Neuronal stem cell (in vitro differentiated cells): Measurements from ENCODE around the gene GATAD2B.

ENCODE experiments used
- DNase-seq: peaks from one replicate; pipeline ENCODE4 v3.0.0-alpha.2; 2013; ENCODE audit warnings: low spot score
- H2AFZ ChIP-seq: one replicate; pipeline ENCODE4 v1.6.1; 2013; ENCODE audit warnings: mild to moderate bottlenecking, low read length, inconsistent platforms
- H2AK5ac ChIP-seq: 2 replicates; pipeline ENCODE4 v1.6.1; 2013; ENCODE audit warnings: low read depth, mild to moderate bottlenecking, inconsistent platforms, low read length, moderate library complexity, mixed read lengths
- H2BK120ac ChIP-seq: 2 replicates; pipeline ENCODE4 v1.6.1; 2013; ENCODE audit warnings: low read depth, mild to moderate bottlenecking, inconsistent platforms, low read length, moderate library complexity, mixed read lengths
- H2BK12ac ChIP-seq: one replicate; pipeline ENCODE4 v1.6.1; 2013; ENCODE audit warnings: low read length, inconsistent platforms
- H2BK15ac ChIP-seq: 2 replicates; pipeline ENCODE4 v1.6.1; 2013; ENCODE audit warnings: mild to moderate bottlenecking, low read length, inconsistent platforms, mixed read lengths
- H2BK5ac ChIP-seq: one replicate; pipeline ENCODE4 v1.6.1; 2013; ENCODE audit warnings: inconsistent platforms, mild to moderate bottlenecking, low read length, moderate library complexity
- H3K14ac ChIP-seq: one replicate; pipeline ENCODE4 v1.6.1; 2013; ENCODE audit warnings: low read length, inconsistent platforms
- H3K18ac ChIP-seq: 2 replicates; pipeline ENCODE4 v1.6.1; 2013; ENCODE audit warnings: low read length, inconsistent platforms
- H3K23ac ChIP-seq: 2 replicates; pipeline ENCODE4 v1.6.1; 2013; ENCODE audit warnings: low read depth, mild to moderate bottlenecking, mixed read lengths, low read length, inconsistent platforms; ENCODE audit not compliant: poor library complexity
- H3K27ac ChIP-seq: replicated peaks from 3 replicates; pipeline ENCODE4 v1.5.1; 2013; ENCODE audit warnings: low read length, inconsistent platforms
- H3K27me3 ChIP-seq, 3 experiments: 2 replicates each; pipeline ENCODE4 v1.6.1; 2013; ENCODE audit warnings: low read length in 3 of 3, mild to moderate bottlenecking in 2 of 3, inconsistent platforms in 1 of 3, low read depth in 1 of 3, mixed read lengths in 1 of 3, moderate library complexity in 1 of 3; ENCODE audit not compliant: control insufficient read depth in 3 of 3, insufficient read depth in 3 of 3
- H3K36me3 ChIP-seq, 2 donors: replicated peaks in 1 of 2; 2 replicates each; pipeline ENCODE4 v1.6.1; 2013; ENCODE audit warnings: low read length in 2 of 2; ENCODE audit not compliant: control insufficient read depth in 2 of 2, insufficient read depth in 2 of 2
- H3K4ac ChIP-seq: 2 replicates; pipeline ENCODE4 v1.6.1; 2013; ENCODE audit warnings: inconsistent platforms, mild to moderate bottlenecking, low read length, moderate library complexity
- H3K4me1 ChIP-seq, 2 donors: 1 replicate in 1 of 2; 2 replicates in 1 of 2; pipeline ENCODE4 v1.6.1; 2013; ENCODE audit warnings: low read length in 2 of 2, low read depth in 1 of 2; ENCODE audit not compliant: control insufficient read depth in 2 of 2, insufficient read depth in 1 of 2
- H3K4me2 ChIP-seq: one replicate; pipeline ENCODE4 v1.6.1; 2013; ENCODE audit warnings: mild to moderate bottlenecking, low read length, inconsistent platforms; ENCODE audit not compliant: insufficient read depth, poor library complexity, severe bottlenecking
- H3K4me3 ChIP-seq, 2 donors: 2 replicates each; pipeline ENCODE4 v1.5.1; 2013; ENCODE audit warnings: low read length in 2 of 2, mild to moderate bottlenecking in 2 of 2, inconsistent platforms in 1 of 2, moderate library complexity in 1 of 2
- H3K79me1 ChIP-seq: one replicate; pipeline ENCODE4 v1.6.1; 2013; ENCODE audit warnings: low read depth, mild to moderate bottlenecking, inconsistent platforms, low read length, moderate library complexity
- H3K9ac ChIP-seq: one replicate; pipeline ENCODE4 v1.6.1; 2013; ENCODE audit warnings: mild to moderate bottlenecking, low read depth, low read length, inconsistent platforms; ENCODE audit not compliant: poor library complexity
- H3K9me3 ChIP-seq, 2 donors: replicated peaks in 1 of 2; 2 replicates each; pipeline versions ENCODE3 to v1.6.1; 2013; ENCODE audit warnings: low read length in 2 of 2, mild to moderate bottlenecking in 2 of 2, inconsistent platforms in 1 of 2, low read depth in 1 of 2, mixed read lengths in 1 of 2, moderate library complexity in 1 of 2; ENCODE audit not compliant: control insufficient read depth in 2 of 2, insufficient read depth in 1 of 2
- H4K8ac ChIP-seq: one replicate; pipeline ENCODE4 v1.6.1; 2013; ENCODE audit warnings: low read depth, mild to moderate bottlenecking, inconsistent platforms, low read length, moderate library complexity
- H4K91ac ChIP-seq: one replicate; pipeline ENCODE4 v1.6.1; 2013; ENCODE audit warnings: low read length, low read depth, mild to moderate bottlenecking, inconsistent platforms; ENCODE audit not compliant: poor library complexity
- WGBS, 2 donors: extraction: QIAGEN DNeasy Blood & Tissue Kit; methylation state at CpG; one replicate each; pipeline ENCODE4 v1.1.7; 2013; ENCODE audit warnings: missing lambda C conversion rate in 2 of 2, mixed read lengths in 1 of 2; ENCODE audit not compliant: insufficient read length in 2 of 2, insufficient replicate concordance in 1 of 2; ENCODE audit errors: extremely low coverage in 2 of 2; 5-methylcytosine and 5-hydroxymethylcytosine counted together

GATAD2B gene

DNA sequence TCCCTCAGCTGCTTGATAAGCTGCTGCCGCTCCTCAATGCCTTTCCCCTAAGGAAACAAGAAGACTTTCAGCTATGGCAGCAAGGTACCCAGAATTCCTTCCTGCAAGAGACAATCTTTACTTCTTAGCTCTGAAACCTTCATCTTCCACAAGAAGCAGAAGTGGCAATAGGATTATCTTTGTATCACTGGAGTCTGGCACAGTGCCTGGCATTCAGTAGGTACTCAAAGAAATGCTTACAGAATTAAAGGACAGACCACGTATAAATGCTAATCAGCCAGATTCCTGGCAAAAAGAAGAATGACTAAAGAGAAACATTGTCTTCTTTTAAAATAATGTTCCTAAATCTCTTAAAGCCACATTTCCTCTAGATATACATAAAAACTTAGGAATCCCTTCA, 103.9 kb downstream of the GATAD2B start:
- no peak overlapping the region for H2AFZ ChIP-seq
- H3K14ac ChIP-seq, result no peak overlapping the region
- H3K9me3 ChIP-seq, result no peaks in the 10 kb centered on the region
- H2BK12ac ChIP-seq, result no peak overlapping the region
- no peak overlapping the region for H2BK15ac ChIP-seq
- no peak overlapping the region for H3K27ac ChIP-seq
- no peaks in the 10 kb centered on the region for H3K4me1 ChIP-seq
- no CpG with 5 or more reads among the region's 2 CpGs for WGBS, 2 donors
- H2BK120ac ChIP-seq, result no peak overlapping the region
- no peak overlapping the region for H3K18ac ChIP-seq
- no peak overlapping the region for H3K9ac ChIP-seq
- H3K4ac ChIP-seq, result no peak overlapping the region
- no peak overlapping the region for H4K91ac ChIP-seq
- H3K79me1 ChIP-seq, result no peaks in the 10 kb centered on the region
- H2BK5ac ChIP-seq, result no peak overlapping the region
- DNase-seq, result no peak
- H3K27me3 ChIP-seq, result no peaks in the 10 kb centered on the region
- no peak overlapping the region for H2AK5ac ChIP-seq
- no peak overlapping the region for H3K4me2 ChIP-seq
- H3K23ac ChIP-seq, result no peak overlapping the region
- H3K4me3 ChIP-seq, result no peak overlapping the region
- H3K36me3 ChIP-seq, result peaks cover 25 to 71% of the 10 kb centered on the region in 2 donors
- no peak overlapping the region for H4K8ac ChIP-seq

GRCh38 chr1:153816283-153816889, 106.4 kb downstream of the GATAD2B start:
- no peak overlapping the region for H2AFZ ChIP-seq
- no peak overlapping the region for H3K23ac ChIP-seq
- no peak for DNase-seq
- no peak overlapping the region for H3K27ac ChIP-seq
- no peak overlapping the region for H3K9ac ChIP-seq
- H3K9me3 ChIP-seq, result no peaks in the 10 kb centered on the region
- H4K91ac ChIP-seq, result no peak overlapping the region
- H2AK5ac ChIP-seq, result no peak overlapping the region
- H3K4ac ChIP-seq, result no peak overlapping the region
- no peaks in the 10 kb centered on the region for H3K79me1 ChIP-seq
- no peaks in the 10 kb centered on the region for H3K4me1 ChIP-seq
- peaks cover 42 to 88% of the 10 kb centered on the region in 2 donors for H3K36me3 ChIP-seq
- no peak overlapping the region for H3K4me3 ChIP-seq
- no peaks in the 10 kb centered on the region for H3K27me3 ChIP-seq
- H2BK5ac ChIP-seq, result no peak overlapping the region
- no peak overlapping the region for H3K18ac ChIP-seq
- no peak overlapping the region for H2BK12ac ChIP-seq
- H2BK120ac ChIP-seq, result no peak overlapping the region
- H3K14ac ChIP-seq, result no peak overlapping the region
- WGBS, 2 donors, result no CpG with 5 or more reads among the region's 13 CpGs
- H2BK15ac ChIP-seq, result no peak overlapping the region
- no peak overlapping the region for H3K4me2 ChIP-seq
- H4K8ac ChIP-seq, result no peak overlapping the region

- WGBS, 2 donors, result no CpG with 5 or more reads among the region's 11 CpGs
- Histone ChIP-seq H4K8ac (no peak overlapping the region), H3K36me3 (peaks cover 26 to 73% of the 10 kb centered on the region in 2 donors), H2BK120ac (no peak overlapping the region), H2BK15ac (no peak overlapping the region), H3K79me1 (no peaks in the 10 kb centered on the region), H2BK5ac (no peak overlapping the region), H3K4me3 (no peak overlapping the region), H2AFZ (no peak overlapping the region), H3K23ac (no peak overlapping the region), H4K91ac (no peak overlapping the region), H3K18ac (no peak overlapping the region), H3K27ac (no peak overlapping the region), H3K4ac (no peak overlapping the region), H3K9ac (no peak overlapping the region), H3K4me1 (no peaks in the 10 kb centered on the region), H2BK12ac (no peak overlapping the region), H2AK5ac (no peak overlapping the region), H3K9me3 (no peaks in the 10 kb centered on the region), H3K14ac (no peak overlapping the region), H3K27me3 (no peaks in the 10 kb centered on the region), H3K4me2 (no peak overlapping the region)
- no peak for DNase-seq
Measured at GRCh38 chr1:153805886-153806719, 116.7 kb downstream of the GATAD2B start.

- Histone ChIP-seq H3K9me3 (no peaks in the 10 kb centered on the region), H4K91ac (no peak overlapping the region)
- no peak for DNase-seq
Measured at GRCh38 chr1:153805042-153805745, 117.6 kb downstream of the GATAD2B start.

More at GRCh38 chr1:153805042-153805745, 117.6 kb downstream of the GATAD2B start:
- Histone ChIP-seq H3K4ac (no peak overlapping the region), H3K4me2 (no peak overlapping the region), H2BK15ac (no peak overlapping the region), H4K8ac (no peak overlapping the region), H3K18ac (no peak overlapping the region), H3K36me3 (peaks cover 24 to 73% of the 10 kb centered on the region in 2 donors), H3K9ac (no peak overlapping the region), H3K14ac (no peak overlapping the region), H3K23ac (no peak overlapping the region), H2AK5ac (no peak overlapping the region), H3K79me1 (no peaks in the 10 kb centered on the region), H3K27me3 (no peaks in the 10 kb centered on the region), H2BK5ac (no peak overlapping the region), H3K27ac (no peak overlapping the region), H2BK12ac (no peak overlapping the region), H3K4me3 (no peak overlapping the region), H2AFZ (no peak overlapping the region), H2BK120ac (no peak overlapping the region), H3K4me1 (no peaks in the 10 kb centered on the region)
- WGBS, 2 donors, result no CpG with 5 or more reads among the region's 5 CpGs
